HG02610 (cell line): ENCODE measurements around the gene SLC7A6.
"Not testable (repeated sequence)": the region's sequence is repeated elsewhere in the genome, so short reads cannot be mapped to it uniquely, and the experiment has no call there.

ENCODE experiments used
- ATAC-seq: cut with Tn5 transposase; IDR thresholded peaks from one replicate; pipeline ENCODE4 v1.9.1; 2021; ENCODE audit warnings: mild to moderate bottlenecking, moderate library complexity; ENCODE audit not compliant: unreplicated experiment

The SLC7A6 gene

GRCh38 chr16:68281368-68282063, 17.2 kb downstream of the SLC7A6 start:
- ATAC-seq = no peak

DNA sequence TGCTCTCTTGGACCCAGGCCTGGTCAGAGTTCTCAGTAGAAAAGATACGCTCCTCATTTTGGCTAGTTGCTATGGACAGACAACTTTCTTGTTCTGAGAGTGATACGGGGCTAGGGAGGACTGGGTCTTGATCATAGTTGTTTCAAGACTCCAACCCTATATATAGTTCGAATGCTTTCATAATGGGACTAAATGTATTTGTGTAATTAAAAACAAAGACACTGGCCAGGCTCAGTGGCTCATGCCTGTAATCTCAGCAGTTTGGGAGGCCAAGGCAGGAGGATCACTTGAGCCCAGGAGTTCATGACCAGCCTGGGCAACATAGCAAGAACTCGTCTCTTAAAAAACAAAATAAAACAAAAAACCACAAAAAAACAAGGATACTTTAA, 17.7 kb downstream of the SLC7A6 start:
- ATAC-seq = no peak

- ATAC-seq = no peak
Observed at GRCh38 chr16:68283346-68283745, 19.0 kb downstream of the SLC7A6 start.

- no peak for ATAC-seq
Observed at GRCh38 chr16:68283801-68284598, 19.7 kb downstream of the SLC7A6 start.

DNA sequence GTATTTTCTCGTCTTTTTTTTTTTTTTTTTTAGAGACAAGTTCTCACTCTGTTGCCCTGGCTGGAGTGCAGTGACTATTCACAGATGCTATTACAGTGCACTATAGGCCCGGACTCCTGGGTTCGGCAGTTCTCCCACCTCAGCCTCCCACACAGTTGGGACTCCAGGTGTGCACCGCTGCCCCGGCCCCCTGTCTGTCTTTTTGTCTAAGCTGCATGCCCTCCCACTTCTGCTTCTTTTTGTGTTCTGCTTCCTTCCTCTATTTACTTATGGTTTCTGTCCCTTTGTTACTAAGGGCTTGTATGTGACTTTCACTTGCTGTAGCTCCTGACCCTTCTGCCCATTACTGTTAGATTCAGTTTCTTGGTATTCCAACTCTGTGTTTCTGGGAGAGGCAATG, 20.5 kb downstream of the SLC7A6 start:
- peak; percentile 53 for ATAC-seq

GRCh38 chr16:68285683-68286082, 21.4 kb downstream of the SLC7A6 start:
- no peak for ATAC-seq

- ATAC-seq = no peak
Observed at GRCh38 chr16:68286153-68287074, 22.1 kb downstream of the SLC7A6 start.

DNA sequence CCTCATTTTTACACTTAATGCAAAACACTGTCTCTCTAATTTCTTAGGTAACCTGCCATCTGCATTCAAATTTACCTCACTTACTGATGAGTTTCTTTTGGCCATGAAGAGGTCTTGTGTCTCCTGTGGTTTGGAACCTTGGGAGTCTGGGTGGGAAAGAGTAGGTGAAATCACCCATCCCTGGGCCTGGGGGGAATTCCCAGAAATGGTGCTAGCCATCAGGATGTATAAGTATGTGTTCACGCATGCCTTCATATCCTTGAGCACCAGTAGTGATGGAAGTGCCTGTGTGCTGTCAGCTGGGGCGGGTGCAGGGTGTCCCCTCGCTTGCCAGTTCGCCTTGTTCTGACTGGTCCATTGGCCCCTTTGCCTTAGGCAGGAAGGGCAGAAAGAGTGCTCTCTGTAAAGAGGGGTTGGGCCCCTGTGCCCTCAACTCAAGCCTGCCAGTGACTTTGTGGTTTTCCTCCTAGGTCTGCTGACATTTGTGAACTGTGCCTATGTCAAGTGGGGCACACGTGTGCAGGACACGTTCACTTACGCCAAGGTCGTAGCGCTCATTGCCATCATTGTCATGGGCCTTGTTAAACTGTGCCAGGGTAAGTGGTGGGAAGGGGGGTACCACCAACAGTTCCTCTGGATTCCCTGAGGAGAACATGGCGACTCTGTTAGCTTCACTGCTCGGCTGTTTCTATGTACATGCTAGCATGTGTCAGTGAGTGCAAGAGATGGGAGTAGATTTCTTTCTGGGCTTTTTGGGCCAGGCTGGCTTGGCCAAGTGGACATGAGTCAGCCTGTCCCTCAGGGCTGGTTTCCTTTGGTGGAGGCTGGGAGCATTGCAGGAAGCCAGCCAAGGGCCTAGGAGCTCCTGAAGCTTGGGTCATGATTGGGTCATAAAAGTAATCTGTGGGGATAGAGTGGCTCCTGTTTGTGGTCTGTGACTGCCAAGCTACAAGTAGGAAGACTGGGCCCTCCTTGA, 23.2 kb downstream of the SLC7A6 start:
- ATAC-seq = no peak

- no peak for ATAC-seq
Observed at GRCh38 chr16:68288252-68288650, 23.9 kb downstream of the SLC7A6 start.

DNA sequence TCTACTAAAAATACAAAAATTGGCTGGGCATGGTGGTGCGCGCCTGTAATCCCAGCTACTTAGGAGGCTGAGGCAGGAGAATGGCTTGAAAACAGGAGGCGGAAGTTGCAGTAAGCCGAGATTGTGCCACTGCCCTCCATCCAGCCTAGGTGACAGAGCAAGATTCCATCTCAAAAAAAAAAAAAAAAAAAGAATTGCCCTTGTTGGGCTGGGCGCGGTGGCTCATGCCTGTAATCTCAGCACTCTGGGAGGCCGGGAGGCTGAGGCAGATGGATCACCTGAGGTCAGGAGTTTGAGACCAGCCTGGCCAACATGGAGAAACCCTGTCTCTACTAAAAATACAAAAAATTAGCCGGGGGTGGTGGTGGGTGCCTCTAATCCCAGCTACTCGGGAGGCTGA, 24.5 kb downstream of the SLC7A6 start:
- not testable (repeated sequence) for ATAC-seq

GRCh38 chr16:68289202-68289601, 24.9 kb downstream of the SLC7A6 start:
- ATAC-seq = no peak

- ATAC-seq = peak; percentile 81
Observed at GRCh38 chr16:68289621-68290329, 25.4 kb downstream of the SLC7A6 start.

- no peak for ATAC-seq
Observed at GRCh38 chr16:68290450-68290849, 26.1 kb downstream of the SLC7A6 start.

DNA sequence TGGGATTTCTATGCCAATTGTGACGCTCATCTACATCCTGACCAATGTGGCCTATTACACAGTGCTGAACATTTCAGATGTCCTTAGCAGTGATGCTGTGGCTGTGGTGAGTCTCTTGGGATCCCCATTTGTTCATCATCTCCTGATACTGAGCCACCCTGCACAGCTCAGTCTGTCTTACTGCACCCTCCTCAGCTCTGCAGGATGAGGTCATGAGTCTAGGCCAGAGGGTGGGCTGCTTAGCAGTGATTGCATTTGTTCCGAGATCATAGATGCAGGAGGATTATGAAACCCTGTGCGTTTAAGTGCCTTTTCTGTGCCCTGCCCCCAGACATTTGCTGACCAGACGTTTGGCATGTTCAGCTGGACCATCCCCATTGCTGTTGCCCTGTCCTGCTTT, 26.9 kb downstream of the SLC7A6 start:
- ATAC-seq = no peak

- no peak for ATAC-seq
Observed at GRCh38 chr16:68292425-68292824, 28.1 kb downstream of the SLC7A6 start.

DNA sequence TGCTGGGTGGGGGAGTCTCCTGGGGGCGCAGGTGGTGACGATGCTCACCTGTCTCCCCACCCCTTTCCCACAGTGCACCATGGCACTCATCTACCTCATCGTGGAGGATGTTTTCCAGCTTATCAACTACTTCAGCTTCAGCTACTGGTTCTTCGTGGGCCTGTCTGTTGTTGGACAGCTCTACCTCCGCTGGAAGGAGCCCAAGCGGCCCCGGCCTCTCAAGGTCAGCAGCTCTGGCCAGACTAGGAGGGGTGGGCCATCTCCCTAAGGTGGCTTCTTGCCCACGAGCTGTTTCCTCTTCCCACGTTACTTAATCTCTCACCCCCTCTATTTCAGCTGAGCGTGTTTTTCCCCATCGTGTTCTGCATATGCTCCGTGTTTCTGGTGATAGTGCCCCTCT, 32.0 kb downstream of the SLC7A6 start:
- no peak for ATAC-seq

GRCh38 chr16:68296693-68297092, 32.4 kb downstream of the SLC7A6 start:
- no peak for ATAC-seq

GRCh38 chr16:68297908-68298307, 33.6 kb downstream of the SLC7A6 start:
- ATAC-seq = no peak

- ATAC-seq = no peak
Observed at GRCh38 chr16:68298312-68298711, 34.0 kb downstream of the SLC7A6 start.
